ENCODE results near the gene TPPP2.

TPPP2 gene

DNA sequence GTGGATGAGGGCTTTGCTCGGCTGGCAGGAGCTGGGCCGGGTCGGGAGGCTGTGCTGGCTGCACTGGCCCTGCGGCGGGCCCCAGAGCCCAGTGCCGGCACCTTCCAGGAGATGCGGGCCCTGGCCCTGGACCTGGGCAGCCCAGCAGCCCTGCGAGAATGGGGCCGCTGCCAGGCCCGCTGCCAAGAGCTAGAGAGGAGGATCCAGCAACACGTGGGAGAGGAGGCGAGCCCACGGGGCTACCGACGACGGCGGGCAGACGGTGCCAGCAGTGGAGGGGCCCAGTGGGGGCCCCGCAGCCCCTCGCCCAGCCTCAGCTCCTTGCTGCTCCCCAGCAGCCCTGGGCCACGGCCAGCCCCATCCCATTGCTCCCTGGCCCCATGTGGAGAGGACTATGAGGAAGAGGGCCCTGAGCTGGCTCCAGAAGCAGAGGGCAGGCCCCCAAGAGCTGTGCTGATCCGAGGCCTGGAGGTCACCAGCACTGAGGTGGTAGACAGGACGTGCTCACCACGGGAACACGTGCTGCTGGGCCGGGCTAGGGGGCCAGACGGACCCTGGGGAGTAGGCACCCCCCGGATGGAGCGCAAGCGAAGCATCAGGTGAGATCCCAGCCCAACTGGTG lies 51.6 kb downstream of the TPPP2 start:
- no peak for DNase-seq
